Measurements from ENCODE around the gene HOXA11.

The HOXA11 gene

DNA sequence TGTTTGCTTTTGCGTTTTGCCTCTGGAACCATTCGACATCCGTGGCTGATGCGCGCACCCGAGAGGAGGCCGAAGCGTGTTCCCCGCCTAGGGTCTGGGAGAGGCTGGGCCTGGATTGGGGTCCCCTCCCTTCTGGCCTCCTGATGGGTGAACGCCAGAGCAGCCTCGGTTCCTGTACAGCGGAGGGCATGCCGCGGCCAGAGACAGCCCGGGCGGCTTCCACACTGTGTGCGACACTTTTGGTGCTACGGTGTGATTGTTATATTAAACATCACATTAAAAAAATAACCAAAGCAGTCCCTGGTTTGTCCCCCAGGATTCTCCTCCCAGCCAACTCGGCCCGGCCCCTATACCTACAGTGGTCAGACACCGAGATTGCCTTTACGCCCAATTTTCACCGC lies 24.9 kb downstream of the HOXA11 start:
- Histone ChIP-seq H3K9ac (no peak overlapping the region), H2AFZ (peak overlapping the region; percentile 100), H3K27me3 (ENCODE audit: control insufficient read depth, insufficient read depth, low read length) (peaks cover 41% of the 10 kb centered on the region), H3K9me3 (ENCODE audit: control insufficient read depth, low read length) (no peaks in the 10 kb centered on the region), H3K27ac (no peak overlapping the region), H3K36me3 (ENCODE audit: control insufficient read depth, insufficient read depth, low read length) (no peaks in the 10 kb centered on the region), H3K79me2 (no peaks in the 10 kb centered on the region), H3K4me3 (ENCODE audit: low read depth, low read length) (peak overlapping the region; percentile 61), H3K4me2 (ENCODE audit: low read length) (peak overlapping the region; percentile 87), H3K4me1 (no peaks in the 10 kb centered on the region)
- TF ChIP-seq, protein P1, sequence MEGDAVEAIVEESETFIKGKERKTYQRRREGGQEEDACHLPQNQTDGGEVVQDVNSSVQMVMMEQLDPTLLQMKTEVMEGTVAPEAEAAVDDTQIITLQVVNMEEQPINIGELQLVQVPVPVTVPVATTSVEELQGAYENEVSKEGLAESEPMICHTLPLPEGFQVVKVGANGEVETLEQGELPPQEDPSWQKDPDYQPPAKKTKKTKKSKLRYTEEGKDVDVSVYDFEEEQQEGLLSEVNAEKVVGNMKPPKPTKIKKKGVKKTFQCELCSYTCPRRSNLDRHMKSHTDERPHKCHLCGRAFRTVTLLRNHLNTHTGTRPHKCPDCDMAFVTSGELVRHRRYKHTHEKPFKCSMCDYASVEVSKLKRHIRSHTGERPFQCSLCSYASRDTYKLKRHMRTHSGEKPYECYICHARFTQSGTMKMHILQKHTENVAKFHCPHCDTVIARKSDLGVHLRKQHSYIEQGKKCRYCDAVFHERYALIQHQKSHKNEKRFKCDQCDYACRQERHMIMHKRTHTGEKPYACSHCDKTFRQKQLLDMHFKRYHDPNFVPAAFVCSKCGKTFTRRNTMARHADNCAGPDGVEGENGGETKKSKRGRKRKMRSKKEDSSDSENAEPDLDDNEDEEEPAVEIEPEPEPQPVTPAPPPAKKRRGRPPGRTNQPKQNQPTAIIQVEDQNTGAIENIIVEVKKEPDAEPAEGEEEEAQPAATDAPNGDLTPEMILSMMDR (IDR thresholded peaks at IDR 0.05): no peak

DNA sequence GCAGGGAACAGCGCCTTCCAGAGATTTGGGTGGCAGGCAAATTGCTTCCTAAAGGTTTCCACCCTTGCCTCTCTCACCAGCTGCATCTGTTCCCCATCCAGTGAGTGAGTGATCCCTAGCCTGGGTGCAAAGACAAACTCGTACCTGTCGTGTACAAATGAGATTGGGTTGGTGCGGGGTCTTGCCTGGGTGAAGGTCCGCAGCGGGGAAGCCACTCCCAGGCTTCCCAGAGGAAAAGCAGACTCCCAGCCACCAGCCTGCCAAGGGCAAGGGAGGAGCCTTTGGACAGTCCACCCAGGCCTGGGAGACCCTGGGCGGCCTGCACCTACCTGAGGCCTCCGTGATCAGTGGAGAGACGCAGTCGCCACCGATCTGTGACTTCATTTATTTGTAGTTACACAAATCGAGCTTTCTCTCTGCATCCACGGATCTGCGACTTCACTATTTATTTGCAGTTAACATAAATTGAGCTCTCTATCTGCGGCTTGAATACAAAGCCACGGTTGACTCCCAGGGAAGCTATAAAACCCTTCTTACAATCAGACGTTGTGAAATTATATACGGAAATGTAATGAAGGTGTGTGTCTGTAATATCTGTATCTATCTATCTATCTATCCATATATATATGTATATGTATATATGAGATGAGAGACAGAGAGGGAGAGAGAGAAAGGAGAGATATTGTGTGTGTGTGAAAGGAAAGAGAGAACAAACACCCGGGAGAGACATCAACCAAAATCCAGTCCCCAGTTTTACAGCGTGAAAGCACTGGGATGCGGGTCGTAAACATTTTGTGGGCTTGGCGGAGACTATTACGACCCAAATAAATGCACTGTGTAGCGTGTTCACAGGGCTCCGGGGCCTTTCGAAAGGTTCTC lies 25.5 kb downstream of the HOXA11 start:
- Histone ChIP-seq H3K27ac (no peak overlapping the region), H2AFZ (peak overlapping the region; percentile 100), H3K4me2 (ENCODE audit: low read length) (no peak overlapping the region), H3K9ac (no peak overlapping the region), H3K4me3 (ENCODE audit: low read depth, low read length) (no peak overlapping the region), H3K9me3 (ENCODE audit: control insufficient read depth, low read length) (no peaks in the 10 kb centered on the region), H3K79me2 (no peaks in the 10 kb centered on the region), H3K27me3 (ENCODE audit: control insufficient read depth, insufficient read depth, low read length) (peaks cover 40% of the 10 kb centered on the region), H3K4me1 (no peaks in the 10 kb centered on the region), H3K36me3 (ENCODE audit: control insufficient read depth, insufficient read depth, low read length) (no peaks in the 10 kb centered on the region)
- TF ChIP-seq, protein P1 (IDR thresholded peaks at IDR 0.05): no peak

DNA sequence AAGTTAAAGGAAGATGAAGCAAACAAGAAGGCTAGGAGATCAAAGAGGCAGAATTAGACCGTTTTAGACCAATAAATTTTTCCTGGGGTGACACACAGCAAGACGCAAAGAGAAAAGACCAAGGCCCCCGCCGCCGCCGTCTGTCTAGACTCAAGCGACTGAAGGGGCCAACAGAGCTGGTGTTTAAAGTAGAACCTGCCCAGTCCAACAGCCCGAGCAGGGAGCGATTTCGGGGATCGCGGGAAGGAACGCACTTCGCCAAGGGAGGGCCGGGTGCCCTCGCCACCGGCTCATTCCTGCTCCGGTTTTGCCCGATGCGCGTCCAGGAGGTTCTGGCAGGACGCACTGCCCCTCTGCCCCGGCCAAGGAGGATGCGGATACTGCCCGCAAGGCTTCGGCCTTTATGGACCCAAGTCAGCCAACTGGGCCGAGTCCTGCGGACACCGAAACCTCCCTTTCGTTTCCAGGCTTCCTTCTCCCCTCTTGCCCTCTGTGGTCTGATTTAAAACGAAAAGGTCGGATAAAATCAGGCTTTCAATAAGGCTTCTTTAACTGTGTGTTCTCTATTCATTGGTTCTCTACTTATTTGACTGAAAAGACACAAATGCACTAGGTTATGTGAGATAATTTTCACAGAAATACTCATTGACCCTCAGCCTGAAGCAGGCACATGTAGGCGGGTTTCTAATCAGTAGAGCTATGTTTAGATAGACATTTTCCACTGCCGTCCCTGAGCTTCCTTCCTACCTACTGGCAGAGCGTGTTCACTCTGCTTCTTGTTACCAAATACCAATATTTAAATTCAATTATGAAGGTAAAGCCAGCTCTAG lies 26.4 kb downstream of the HOXA11 start:
- Histone ChIP-seq H3K4me2 (ENCODE audit: low read length) (no peak overlapping the region), H3K9me3 (ENCODE audit: control insufficient read depth, low read length) (no peaks in the 10 kb centered on the region), H3K79me2 (no peaks in the 10 kb centered on the region), H3K9ac (no peak overlapping the region), H3K27ac (no peak overlapping the region), H2AFZ (no peak overlapping the region), H3K4me1 (no peaks in the 10 kb centered on the region), H3K4me3 (ENCODE audit: low read depth, low read length) (no peak overlapping the region), H3K36me3 (ENCODE audit: control insufficient read depth, insufficient read depth, low read length) (no peaks in the 10 kb centered on the region), H3K27me3 (ENCODE audit: control insufficient read depth, insufficient read depth, low read length) (peaks cover 37% of the 10 kb centered on the region)
- TF ChIP-seq, protein P1 (IDR thresholded peaks at IDR 0.05): no peak

DNA sequence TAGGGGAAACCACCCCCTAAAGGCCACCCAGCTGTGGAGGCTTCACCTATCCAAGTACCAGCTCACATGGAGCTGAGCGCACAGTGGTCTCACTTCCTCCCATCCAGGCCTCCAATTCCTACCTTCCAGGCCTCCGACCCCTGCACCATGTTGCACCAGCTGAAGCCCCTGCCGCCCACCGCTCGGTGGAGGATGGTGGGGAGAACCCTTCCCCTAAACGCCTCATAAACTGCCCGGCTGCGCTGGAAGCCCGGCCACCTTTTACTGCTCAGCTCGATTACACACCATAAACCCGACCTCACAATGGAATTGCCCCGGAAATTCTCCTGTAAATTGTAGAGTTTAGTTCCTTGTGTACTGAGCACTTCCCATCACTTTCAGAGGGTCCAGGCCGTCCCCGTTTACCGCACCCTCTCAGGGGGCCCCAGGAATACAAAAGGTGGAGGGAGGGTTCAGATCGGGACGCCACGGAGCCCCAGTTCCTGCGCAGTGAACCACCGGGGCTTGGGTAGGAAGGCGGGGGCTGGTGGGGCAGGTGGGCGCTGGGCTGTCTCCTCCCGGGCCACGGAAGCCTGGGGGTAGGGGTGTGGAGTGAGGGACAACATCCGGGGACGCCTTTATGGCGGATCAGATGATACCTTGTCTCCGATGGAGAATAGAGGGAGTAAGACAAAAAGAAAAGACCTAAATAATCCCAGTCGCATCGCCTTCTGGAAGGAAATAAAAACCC lies 27.2 kb downstream of the HOXA11 start:
- Histone ChIP-seq H3K79me2 (no peaks in the 10 kb centered on the region), H3K27me3 (ENCODE audit: control insufficient read depth, insufficient read depth, low read length) (peaks cover 32% of the 10 kb centered on the region), H3K9me3 (ENCODE audit: control insufficient read depth, low read length) (no peaks in the 10 kb centered on the region), H3K4me2 (ENCODE audit: low read length) (no peak overlapping the region), H3K27ac (no peak overlapping the region), H3K36me3 (ENCODE audit: control insufficient read depth, insufficient read depth, low read length) (no peaks in the 10 kb centered on the region), H2AFZ (no peak overlapping the region), H3K9ac (no peak overlapping the region), H3K4me1 (no peaks in the 10 kb centered on the region), H3K4me3 (ENCODE audit: low read depth, low read length) (no peak overlapping the region)
- TF ChIP-seq, protein P1 (IDR thresholded peaks at IDR 0.05): no peak

Measured in parathyroid adenoma (tissue), 2 donors.